Activated T-helper 2 cell treated with anti-CD3 and anti-CD28 coated beads, Interferon-gamma antibody, Interleukin-2, Interleukin-4, amounts not matched to agents 10 μg/mL and 5 μg/mL and 100 μg/mL, durations not matched to agents 14 hours and 24 hours and 36 hours (primary cell): ENCODE results near the gene POLE. TPM values are rescaled to one million over a fixed set of nuclear protein-coding genes. Genes with fewer than 3 reads are reported as not detected.

Experiments
- DNase-seq: peaks from one replicate; pipeline ENCODE4 v3.0.0; 2021; ENCODE audit warnings: low spot score
- H3K27ac Mint-ChIP-seq: one replicate; pipeline ENCODE4 v1.8.0; 2021; ENCODE audit warnings: mixed read lengths
- H3K27me3 Mint-ChIP-seq: one replicate; pipeline ENCODE4 v1.8.0; 2021; ENCODE audit warnings: low read depth, mixed read lengths
- H3K36me3 Mint-ChIP-seq: one replicate; pipeline ENCODE4 v1.8.0; 2021; ENCODE audit warnings: low read depth, mixed read lengths
- H3K4me1 Mint-ChIP-seq: one replicate; pipeline ENCODE4 v1.8.0; 2021; ENCODE audit warnings: low read depth, mixed read lengths
- H3K4me3 Mint-ChIP-seq: one replicate; pipeline ENCODE4 v1.8.0; 2021; ENCODE audit warnings: low read depth, mild to moderate bottlenecking, moderate library complexity, mixed read lengths
- H3K9me3 Mint-ChIP-seq: one replicate; pipeline ENCODE4 v1.8.0; 2021; ENCODE audit warnings: mixed read lengths
- intact Hi-C: fragments of 100-400 bp; cut with micrococcal nuclease; formaldehyde crosslinking; loops from one replicate; pipeline ENCODE4 v1.15.1; 2023
- total RNA-seq: library from RNA; stranded (reverse); gene quantifications from 2 replicates; pipeline ENCODE4 v1.2.3, GENCODE V29; 2022

POLE gene
- total RNA-seq, 1 donor from 2014 or later, result 159 TPM

- Mint-ChIP-seq H3K4me1 (peaks cover 12% of the 10 kb centered on the region), H3K36me3 (peaks cover 84% of the 10 kb centered on the region)
Observed at GRCh38 chr12:132665794-132666193, 21.3 kb downstream of the POLE start.

DNA sequence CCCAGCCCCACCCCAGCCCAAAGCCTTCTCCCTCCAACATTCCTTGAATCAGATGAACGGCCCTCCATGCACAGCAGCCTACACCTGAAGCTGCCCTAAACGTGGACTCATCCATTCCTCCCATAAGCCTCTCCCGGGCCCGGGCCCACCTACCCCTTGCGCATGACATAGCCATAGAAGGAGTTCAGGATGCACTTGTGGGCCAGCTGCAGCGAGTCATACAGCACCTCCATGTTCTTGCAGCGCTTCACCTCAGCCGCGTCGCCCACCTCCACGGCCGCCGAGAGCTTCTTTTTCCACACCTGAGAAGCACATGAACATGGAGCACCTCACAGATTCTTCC, 22.0 kb downstream of the POLE start:
- H3K36me3 Mint-ChIP-seq, result peaks cover 87% of the 10 kb centered on the region
- H3K27me3 Mint-ChIP-seq, result no peaks in the 10 kb centered on the region
- no peak for DNase-seq
- no peaks in the 10 kb centered on the region for H3K9me3 Mint-ChIP-seq
- no peak overlapping the region for H3K4me3 Mint-ChIP-seq
- peaks cover 12% of the 10 kb centered on the region for H3K4me1 Mint-ChIP-seq
- intact Hi-C loops, result no loop called here
- no peak overlapping the region for H3K27ac Mint-ChIP-seq

More at GRCh38 chr12:132665794-132666193, 21.3 kb downstream of the POLE start:
- Mint-ChIP-seq H3K27me3 (no peaks in the 10 kb centered on the region), H3K9me3 (no peaks in the 10 kb centered on the region), H3K27ac (no peak overlapping the region), H3K4me3 (no peak overlapping the region)
- no peak for DNase-seq
- intact Hi-C loops, result no loop called here

DNA sequence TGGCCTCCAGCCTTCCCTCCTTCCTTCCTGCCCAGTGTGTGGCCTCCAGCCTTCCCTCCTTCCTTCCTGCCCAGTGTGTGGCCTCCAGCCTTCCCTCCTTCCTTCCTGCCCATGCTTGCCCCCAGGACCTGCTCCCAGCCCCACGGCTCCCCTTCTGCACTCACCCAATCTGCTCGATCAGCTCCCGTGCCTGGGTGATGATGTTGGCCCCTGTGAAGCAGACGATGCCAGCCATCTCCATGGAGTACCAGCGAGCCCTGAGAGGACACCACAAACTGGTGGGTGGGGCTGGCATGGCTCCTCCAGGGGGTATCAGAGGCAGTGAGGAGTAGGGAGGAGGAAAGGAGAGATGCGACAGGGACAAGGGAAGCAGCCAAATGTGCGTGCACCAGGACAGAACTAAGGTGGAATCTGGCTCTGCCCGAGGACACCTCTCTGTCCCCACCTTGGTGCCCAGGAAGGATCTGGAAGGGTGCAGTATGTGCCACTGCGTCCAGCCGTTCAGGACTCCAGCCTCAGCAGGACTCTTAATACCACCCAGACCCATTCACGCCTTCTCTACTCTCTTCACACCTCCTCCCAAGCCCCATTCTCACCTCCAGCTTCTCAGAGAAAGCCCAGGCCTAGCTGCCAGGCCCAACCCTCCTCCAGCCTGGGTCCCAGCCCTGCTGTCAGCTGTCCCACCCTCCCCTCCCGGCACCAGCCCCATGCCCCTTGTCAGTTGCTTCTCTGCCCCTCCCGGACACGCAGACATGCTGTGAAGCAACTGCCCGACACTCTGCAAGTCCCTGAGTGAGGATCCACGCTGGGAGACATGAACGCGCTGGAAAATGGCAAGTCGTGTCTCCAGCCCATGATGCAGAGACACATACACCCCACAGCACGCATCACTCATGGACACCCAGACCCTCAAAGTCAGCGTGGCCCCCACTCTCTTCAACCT, 22.7 kb downstream of the POLE start:
- H3K36me3 Mint-ChIP-seq, result peaks cover 86% of the 10 kb centered on the region
- no peak overlapping the region for H3K27ac Mint-ChIP-seq
- peaks cover 12% of the 10 kb centered on the region for H3K4me1 Mint-ChIP-seq
- no peak for DNase-seq
- no peaks in the 10 kb centered on the region for H3K27me3 Mint-ChIP-seq
- no peaks in the 10 kb centered on the region for H3K9me3 Mint-ChIP-seq
- intact Hi-C loops, result no loop called here
- no peak overlapping the region for H3K4me3 Mint-ChIP-seq

DNA sequence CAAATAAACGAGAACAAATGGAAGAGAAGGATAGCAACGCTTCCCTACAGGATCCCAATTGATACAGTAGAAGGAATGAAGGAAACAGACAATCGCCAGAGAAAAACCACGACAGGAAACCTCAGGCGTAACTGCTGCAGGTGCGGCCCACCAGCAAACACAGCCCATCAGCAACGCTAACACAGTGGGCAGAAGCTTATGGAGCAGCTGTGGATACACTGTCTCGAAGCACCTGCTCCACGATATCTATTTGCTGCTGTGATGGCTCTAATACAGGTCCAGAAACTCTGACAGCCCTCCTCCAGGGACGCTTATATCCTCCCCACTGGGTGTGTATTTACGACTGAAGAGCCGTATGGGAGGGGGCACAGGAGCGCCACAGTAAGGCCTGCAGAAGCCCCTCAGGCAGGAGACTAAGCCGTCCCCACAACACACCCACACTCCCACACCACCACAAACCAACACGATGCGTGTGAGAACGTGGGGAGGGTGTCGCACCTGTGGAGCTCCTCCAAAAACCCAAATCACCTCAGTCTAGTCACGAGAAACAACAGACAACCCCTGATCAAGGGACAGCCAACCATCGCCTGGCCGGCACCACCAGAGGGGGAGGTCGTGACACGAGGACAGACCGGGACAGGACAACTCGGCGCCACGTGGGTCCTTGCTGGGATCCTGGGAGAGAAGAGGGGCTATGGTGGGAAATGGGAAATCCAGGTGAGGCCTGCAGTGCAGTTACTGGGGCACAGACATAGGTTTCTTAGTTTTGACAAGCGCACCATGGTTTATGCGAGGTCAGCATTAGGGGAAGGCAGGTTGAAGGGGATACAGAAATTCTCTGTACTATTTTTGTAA, 24.0 kb downstream of the POLE start:
- Mint-ChIP-seq H3K36me3 (peaks cover 85% of the 10 kb centered on the region), H3K9me3 (no peaks in the 10 kb centered on the region), H3K27me3 (no peaks in the 10 kb centered on the region), H3K4me1 (peaks cover 12% of the 10 kb centered on the region), H3K4me3 (no peak overlapping the region), H3K27ac (no peak overlapping the region)
- no peak for DNase-seq
- intact Hi-C loops, result no loop called here

DNA sequence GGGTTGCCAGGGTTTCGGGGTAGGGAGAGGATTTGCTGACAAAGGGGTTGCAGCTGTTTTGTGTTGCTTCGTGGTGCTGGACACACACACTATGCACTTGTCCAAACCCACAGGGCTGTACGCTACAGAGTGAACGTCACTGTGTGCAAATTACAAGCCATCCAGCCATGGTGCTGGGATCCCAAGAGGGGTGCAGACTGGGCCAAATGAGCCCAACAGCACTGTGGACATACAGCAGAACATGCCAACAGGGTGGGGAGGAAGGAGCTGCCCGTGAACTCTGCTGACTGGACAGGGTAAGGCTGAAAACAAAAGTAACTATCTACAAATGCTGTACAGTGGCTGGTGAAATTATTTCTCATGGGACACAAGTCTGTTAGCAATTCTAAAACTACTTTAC, 25.2 kb downstream of the POLE start:
- intact Hi-C loops, result no loop called here
- Mint-ChIP-seq H3K9me3 (no peaks in the 10 kb centered on the region), H3K27ac (no peak overlapping the region), H3K36me3 (peaks cover 86% of the 10 kb centered on the region), H3K27me3 (no peaks in the 10 kb centered on the region), H3K4me3 (no peak overlapping the region), H3K4me1 (peaks cover 12% of the 10 kb centered on the region)
- DNase-seq, result no peak

- Mint-ChIP-seq H3K27ac (no peak overlapping the region), H3K4me3 (no peak overlapping the region), H3K27me3 (no peaks in the 10 kb centered on the region), H3K36me3 (peaks cover 86% of the 10 kb centered on the region), H3K9me3 (no peaks in the 10 kb centered on the region), H3K4me1 (peaks cover 12% of the 10 kb centered on the region)
- intact Hi-C loops, result no loop called here
- no peak for DNase-seq
Observed at GRCh38 chr12:132660996-132661395, 26.1 kb downstream of the POLE start.

GRCh38 chr12:132660052-132660451, 27.1 kb downstream of the POLE start:
- Mint-ChIP-seq H3K27me3 (no peaks in the 10 kb centered on the region), H3K4me3 (no peak overlapping the region), H3K27ac (no peak overlapping the region), H3K4me1 (peaks cover 12% of the 10 kb centered on the region), H3K9me3 (no peaks in the 10 kb centered on the region), H3K36me3 (peaks cover 80% of the 10 kb centered on the region)
- no peak for DNase-seq
- intact Hi-C loops, result no loop called here

- no peaks in the 10 kb centered on the region for H3K27me3 Mint-ChIP-seq
- H3K36me3 Mint-ChIP-seq, result peaks cover 82% of the 10 kb centered on the region
Observed at GRCh38 chr12:132659146-132659545, 28.0 kb downstream of the POLE start.

DNA sequence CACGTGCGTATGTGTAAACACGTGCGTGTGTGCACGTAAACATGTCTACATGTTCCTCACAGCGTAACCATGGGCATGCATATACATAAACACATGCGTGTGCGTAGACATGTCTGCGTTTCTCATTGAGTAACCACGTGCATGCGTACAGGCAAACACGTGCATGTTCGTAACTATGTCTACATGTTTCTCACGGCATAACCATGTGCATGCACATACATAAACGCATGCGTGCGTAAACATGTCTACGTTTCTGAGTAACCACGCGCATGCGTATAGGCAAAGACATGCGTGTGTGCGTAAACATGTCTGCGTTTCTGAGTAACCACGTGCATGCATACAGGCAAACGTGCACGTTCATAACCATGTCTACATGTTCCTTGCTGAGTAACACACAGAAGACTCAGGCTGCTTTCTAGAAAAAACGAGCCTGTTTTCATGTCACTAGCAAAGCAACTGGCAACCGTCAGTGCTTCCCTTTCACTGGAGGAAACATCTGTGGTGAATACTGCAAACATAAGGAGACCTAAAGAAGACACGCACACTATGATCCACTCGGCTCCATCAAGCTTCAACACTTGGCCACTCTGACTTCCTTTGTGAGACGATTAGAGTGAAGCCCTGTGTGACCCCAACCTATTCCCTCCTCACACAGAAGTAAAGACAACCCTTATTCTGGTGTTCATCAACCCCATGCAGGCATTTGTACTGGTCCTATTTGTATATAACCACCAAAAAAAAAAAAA, 28.8 kb downstream of the POLE start:
- Mint-ChIP-seq H3K4me1 (peaks cover 17% of the 10 kb centered on the region), H3K27me3 (no peaks in the 10 kb centered on the region), H3K4me3 (no peak overlapping the region), H3K36me3 (peaks cover 86% of the 10 kb centered on the region), H3K27ac (no peak overlapping the region), H3K9me3 (no peaks in the 10 kb centered on the region)
- DNase-seq, result no peak
- intact Hi-C loops, result no loop called here

More at GRCh38 chr12:132659146-132659545, 28.0 kb downstream of the POLE start:
- Mint-ChIP-seq H3K4me3 (no peak overlapping the region), H3K4me1 (peaks cover 12% of the 10 kb centered on the region), H3K27ac (no peak overlapping the region), H3K9me3 (no peaks in the 10 kb centered on the region)
- intact Hi-C loops, result no loop called here
- DNase-seq, result no peak

DNA sequence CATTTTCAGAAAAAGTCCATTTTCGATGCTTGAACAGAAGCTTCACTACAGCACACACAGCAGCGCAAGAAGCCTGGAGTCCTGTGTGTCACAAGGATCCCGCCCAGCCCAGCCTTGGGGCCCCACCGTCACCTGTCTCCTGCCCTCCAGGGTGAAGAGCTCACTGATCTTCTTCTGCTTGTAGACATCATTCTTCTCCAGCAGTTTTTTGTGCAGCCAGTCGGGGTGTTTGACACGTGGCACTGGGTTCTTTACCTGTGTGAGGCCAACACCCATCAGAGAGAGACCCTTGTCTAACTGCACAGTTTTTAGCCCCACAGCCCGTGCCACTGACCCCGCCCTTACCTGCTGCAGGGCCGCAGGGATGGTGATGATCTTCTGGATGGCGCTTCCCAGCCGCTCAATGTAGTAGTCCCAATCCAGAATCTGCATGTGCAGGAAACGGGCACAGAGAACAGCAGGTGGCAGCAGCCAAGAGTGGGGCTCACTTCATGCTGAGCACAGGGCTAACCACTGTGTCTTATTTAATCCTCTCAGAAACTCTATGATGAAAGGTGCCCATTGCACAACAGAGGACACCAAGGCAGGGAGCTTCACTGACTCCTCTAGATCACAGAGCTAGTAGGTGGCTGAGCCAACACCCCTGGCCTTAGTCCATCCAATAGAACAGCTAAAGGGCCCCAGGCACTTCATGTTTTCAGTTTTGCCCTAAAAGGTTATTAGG, 30.0 kb downstream of the POLE start:
- intact Hi-C loops, result no loop called here
- H3K27ac Mint-ChIP-seq, result no peak overlapping the region
- DNase-seq, result no peak
- peaks cover 84% of the 10 kb centered on the region for H3K36me3 Mint-ChIP-seq
- H3K27me3 Mint-ChIP-seq, result no peaks in the 10 kb centered on the region
- H3K9me3 Mint-ChIP-seq, result no peaks in the 10 kb centered on the region
- H3K4me1 Mint-ChIP-seq, result peaks cover 8% of the 10 kb centered on the region
- H3K4me3 Mint-ChIP-seq, result no peak overlapping the region

DNA sequence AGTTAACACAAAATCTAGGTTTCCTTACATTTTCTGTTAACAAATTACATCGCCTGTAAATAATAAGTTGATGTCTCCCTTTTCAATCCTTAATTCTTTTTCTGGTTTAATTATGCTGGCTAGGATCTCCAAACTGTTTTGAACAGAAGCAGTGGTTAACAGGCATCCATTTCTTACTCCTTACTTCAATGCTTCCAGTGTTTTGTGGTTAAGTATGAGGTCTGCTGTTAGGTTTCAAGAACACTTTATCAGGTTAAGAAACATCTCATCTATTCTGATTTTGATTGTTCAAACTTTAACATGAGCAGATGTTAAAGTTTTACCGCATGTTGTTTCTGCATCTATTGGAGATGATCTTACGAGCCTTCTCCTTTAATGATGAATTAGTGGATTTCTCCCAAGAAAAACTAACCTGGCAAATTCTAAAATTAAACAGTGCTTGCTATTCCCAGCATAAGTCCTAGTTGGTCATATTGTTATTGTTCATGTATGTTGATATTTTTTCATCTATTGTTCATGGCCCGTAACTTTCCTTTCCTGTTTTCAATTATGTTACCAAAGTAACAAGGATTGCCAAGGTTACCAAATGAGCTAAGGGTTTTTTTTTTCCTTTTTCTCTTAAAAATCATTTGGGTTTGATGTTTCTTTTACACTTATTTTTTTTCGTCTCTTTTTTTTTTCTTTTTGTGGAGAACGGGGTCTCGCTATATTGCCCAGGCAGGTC, 33.4 kb downstream of the POLE start:
- no peak overlapping the region for H3K27ac Mint-ChIP-seq
- intact Hi-C loops, result no loop called here

More for the DNA sequence above, 33.4 kb downstream of the POLE start:
- Mint-ChIP-seq H3K4me1 (peaks cover 7% of the 10 kb centered on the region), H3K36me3 (peaks cover 76% of the 10 kb centered on the region), H3K4me3 (no peak overlapping the region), H3K27me3 (no peaks in the 10 kb centered on the region), H3K9me3 (no peaks in the 10 kb centered on the region)
- DNase-seq, result no peak
